Activated CD8-positive, alpha-beta memory T cell treated with anti-CD3 and anti-CD28 coated beads, Interleukin-2, amount 10 ng/mL, durations not matched to agents 7 days and 5 days (primary cell): ENCODE results near the gene TMC5. TPM values are rescaled to one million over a fixed set of nuclear protein-coding genes. Genes with fewer than 3 reads are reported as not detected.

ENCODE experiments used
- total RNA-seq, 2 experiments: library from RNA; stranded (reverse); gene quantifications; one replicate each; pipeline ENCODE4 v1.2.3, GENCODE V29; 2021

Gene TMC5
- total RNA-seq, 2 experiments from 2014 or later = 0.09 TPM; not detected in 1

Other genes starting within 250 kb of the TMC5 start
- gene SYT17, start 249.6 kb upstream of the TMC5 start, total RNA-seq = not detected
- gene CLEC19A, start 132.2 kb upstream of the TMC5 start, total RNA-seq = not detected
- 10 to 100 TPM; 21.3 to 31.8 TPM for gene GDE1, start 104.2 kb downstream of the TMC5 start, total RNA-seq
- gene CCP110, start 106.1 kb downstream of the TMC5 start, total RNA-seq = 10 to 100 TPM; 45.0 to 45.3 TPM
- gene VPS35L, start 137.8 kb downstream of the TMC5 start, total RNA-seq = 10 to 100 TPM; 43.4 to 47.7 TPM